HG03460 (cell line): ENCODE data around the gene TDRD3.
"Not testable (repeated sequence)": the region's sequence is repeated elsewhere in the genome, so short reads cannot be mapped to it uniquely, and the experiment has no call there.

Source experiments
- ATAC-seq: cut with Tn5 transposase; IDR thresholded peaks from one replicate; pipeline ENCODE4 v1.9.1; 2021; ENCODE audit not compliant: unreplicated experiment

Gene TDRD3

DNA sequence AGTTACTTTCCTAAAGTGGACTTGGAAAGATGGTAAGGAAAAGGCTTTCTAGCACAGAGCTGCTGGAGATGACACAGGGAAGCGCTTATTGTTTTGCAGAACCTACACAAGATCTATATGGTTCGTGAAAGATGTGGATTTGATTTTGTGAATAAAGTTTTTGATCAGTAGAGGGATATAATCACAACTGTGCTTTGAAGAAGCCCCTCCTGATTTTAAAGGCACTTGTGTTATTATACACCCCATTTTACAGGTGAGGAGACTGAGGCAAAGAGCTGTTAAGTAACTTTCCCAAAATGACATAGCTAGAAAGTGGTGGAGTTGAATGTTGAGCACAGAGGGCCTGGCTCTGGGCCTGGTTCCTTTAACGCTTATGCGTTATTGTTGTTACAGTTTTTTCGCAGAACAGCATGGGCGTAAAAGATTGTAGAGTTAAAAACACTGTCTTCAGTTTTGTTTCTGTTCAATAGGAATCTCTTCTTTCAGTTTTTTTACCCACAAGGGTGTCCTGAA is 1.4 kb downstream of the TDRD3 start:
- ATAC-seq = no peak

DNA sequence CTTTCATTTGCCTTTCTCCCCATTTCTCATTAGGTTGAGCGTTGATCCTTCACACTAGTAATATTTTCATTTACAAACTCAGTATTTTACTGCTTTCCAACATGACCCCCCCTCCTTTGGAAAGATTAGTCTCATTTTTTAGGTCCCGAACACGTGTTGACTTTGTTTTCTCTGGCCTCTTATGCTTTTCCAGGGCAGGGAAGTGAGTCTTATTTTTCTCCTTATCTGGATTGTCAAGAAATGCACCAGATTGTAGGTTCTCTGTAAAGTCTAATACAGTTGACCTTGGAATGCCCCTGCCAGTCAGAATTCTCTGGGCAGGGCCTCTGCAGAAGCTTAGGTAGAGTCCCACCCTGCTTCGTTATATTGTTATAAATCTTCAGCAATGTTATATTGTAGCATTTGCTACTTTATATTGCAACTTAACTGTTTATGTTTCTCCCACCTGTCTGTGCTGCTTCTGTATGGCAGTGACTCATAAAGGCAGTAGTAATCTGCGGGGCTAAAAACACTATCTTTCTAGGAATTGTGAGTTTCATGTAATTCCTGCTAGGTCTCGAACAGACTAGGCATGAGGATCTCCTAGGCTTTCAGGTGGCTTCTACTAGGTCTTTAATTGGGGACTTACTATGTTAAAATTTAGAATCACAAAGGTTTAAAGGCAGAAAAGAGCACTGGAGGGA is 2.0 kb downstream of the TDRD3 start:
- no peak for ATAC-seq

DNA sequence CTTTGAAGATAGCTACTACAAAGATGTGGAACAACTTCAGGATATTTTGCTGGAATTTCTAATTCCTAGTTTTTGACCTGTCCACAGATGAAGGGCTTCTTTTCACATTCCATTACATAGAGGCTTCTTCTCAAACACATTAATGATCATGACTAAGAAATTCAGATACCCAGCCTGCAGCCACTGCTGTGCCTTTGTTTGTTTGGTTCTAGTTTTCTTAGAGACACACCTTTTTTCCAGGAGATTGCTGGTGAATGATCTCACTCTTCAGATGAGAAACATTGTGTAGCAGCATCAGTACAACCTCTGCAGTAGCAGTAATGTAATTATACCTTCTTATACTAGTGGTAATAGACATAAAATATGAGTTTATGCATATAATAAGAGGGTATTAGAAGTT is 5.0 kb downstream of the TDRD3 start:
- no peak for ATAC-seq

DNA sequence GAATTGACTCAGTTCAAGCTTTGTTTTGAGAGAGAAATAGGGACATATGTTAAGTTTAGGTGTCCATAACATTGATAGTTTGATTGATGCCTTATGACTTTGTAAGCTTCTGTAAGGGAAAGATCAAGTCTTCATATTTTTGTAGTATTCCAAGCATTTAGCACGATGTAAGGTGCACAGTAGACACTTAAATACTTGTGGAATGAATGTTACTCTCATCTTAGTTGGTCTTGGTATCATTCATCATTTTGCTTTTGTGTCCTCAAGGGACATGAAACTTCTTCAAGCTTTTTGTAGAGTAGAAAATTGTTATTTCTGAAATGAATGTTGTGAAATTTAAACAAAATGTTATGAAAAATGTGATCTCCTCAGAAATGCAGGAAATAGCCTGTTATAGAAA is 10.1 kb downstream of the TDRD3 start:
- ATAC-seq = no peak

DNA sequence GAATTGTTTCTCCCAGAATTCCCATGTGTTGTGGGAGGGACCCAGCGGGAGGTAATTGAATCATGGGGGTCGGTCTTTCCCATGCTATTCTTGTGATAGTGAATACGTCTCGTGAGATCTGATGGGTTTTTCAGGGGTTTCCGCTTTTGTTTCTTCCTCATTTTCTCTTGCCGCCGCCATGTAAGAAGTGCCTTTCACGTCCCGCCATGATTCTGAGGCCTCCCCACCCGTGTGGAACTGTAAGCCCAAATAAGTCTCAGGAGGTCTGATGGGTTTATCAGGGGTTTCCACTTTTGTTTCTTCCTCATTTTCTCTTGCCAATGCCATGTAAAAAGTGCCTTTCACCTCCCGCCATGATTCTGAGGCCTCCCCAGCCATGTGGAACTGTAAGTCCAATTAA is 10.8 kb downstream of the TDRD3 start:
- ATAC-seq = not testable (repeated sequence)

DNA sequence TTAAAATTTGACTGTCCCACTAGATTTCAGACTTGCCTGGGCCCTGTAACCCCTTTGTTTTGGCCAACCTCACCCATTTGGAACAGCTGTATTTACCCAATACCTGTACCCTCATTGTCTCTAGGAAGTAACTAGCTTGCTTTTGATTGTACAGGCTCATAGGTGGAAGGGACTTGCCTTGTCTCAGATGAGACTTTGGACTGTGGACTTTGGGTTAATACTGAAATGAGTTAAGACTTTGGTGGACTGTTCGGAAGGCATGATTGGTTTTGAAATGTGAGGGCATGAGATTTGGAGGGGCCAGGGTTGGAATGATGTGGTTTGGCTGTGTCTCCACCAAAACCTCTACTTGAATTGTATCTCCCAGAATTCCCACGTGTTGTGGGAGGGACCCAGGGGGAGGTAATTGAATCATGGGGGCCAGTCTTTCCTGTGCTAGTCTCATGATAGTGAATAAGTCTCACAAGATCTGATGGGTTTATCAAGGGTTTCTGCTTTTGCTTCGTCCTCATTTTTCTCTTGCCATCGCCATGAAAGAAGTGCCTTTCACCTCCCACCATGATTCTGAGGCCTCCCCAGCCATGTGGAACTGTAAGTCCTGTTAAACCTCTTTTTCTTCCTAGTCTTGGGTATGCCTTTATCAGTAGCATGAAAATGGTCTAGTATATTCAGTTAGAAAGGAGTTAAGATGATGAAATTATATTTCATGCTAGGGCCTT is 12.7 kb downstream of the TDRD3 start:
- ATAC-seq = not testable (repeated sequence)

DNA sequence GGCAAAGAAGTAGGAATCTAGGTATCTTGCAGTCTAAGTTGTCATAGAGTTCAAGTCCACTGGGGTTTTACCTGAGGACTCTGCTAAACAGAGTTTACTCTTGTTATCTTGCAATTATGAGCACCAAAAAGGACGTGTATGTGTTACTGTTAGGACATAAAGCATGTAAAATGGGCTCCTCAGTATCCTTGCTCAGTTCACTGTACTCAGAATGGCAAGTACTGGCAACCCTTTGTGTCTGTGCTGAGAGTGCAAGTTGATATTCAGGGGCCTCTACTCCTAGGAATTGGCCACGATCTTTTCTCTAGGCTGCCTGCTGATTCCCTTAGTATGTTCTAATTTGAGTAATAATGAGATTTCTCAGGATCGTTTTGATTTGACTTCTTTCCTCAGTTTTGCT is 13.3 kb downstream of the TDRD3 start:
- ATAC-seq = no peak

DNA sequence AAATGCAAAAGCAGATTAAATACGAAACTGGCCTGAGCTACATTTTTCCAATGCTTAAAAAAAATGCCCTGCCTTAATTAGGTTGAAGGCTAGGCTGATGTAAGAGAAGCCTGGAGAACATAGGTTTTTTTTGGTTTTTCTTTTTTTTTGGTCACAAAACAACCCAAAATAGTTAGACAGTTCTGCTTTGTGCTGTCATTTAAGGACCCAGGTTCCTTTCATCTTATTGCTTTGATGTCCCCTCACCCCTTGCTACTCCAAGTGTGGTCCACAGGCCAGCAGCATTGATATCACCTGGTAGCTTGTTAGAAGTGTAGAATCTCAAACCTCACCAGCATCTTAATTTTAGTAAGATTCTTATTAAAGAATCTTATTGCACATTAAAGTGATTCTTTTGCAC is 14.4 kb downstream of the TDRD3 start:
- ATAC-seq = no peak

DNA sequence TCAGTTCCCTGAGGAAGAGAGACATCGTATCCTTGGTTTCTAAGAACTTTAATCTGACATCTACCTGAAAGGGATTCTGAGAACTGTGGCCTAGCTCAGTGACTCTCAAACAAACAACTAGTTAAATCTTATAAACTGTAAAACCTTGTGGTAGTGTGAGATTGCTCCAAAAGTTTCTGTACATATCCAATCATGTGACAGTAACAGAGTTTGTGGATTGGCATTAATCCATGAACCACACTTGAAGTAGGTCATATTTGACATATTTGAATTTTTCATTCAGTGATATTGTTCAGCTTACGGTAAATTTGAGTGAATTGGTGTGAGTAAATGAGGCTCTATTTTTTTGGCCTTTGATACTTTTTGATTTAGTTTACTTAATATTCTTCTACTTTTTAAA is 15.0 kb downstream of the TDRD3 start:
- no peak for ATAC-seq

DNA sequence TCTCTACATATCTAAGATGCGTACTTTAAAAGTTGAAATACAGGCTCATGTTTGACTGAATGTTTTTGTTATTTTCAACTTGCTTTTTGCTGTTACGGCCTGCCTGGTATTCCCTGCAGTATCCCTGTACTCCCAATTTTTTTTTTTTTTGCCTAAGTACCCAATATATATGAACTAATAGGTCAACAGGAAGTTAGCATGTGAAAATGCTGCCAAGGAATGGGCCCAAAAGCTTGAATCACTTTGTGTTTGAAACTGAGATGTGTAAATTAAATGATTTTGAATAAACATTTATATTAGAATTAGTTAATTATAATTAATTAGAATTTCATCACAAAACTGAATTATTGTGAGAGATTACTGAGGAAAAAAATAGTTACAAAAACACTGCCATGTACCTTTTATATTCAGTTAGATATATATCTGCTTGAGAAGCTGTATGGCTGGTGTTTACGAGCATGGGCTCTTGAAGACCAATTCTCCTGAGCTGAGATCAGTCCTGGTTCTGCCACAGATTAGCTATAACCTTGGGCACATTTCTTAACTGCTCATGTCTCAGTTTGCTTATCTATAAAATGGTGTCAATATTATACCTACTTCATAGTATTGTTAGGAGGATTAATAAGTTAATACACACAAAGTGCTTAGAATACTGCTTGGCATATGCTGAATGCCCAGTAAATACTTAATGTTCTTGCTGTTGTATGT is 16.0 kb downstream of the TDRD3 start:
- no peak for ATAC-seq

DNA sequence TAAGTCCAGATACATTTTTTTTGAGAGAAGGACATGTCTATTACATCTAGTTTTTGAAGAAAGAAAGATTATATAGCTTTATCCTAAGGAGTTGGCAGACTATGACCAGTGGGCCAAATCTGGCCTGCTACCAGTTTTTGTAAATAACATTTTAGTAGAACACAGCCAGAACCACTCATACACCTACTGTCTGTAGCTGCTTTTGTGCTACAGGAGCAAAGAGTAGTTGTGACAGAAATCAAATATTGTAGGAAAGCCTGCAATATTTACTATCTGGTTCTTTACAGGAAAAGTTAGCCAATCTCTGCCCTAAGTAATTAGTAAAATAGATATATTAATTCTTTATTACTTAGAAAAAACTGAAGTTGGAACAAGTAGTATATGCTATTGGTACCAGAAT is 17.2 kb downstream of the TDRD3 start:
- ATAC-seq = no peak

DNA sequence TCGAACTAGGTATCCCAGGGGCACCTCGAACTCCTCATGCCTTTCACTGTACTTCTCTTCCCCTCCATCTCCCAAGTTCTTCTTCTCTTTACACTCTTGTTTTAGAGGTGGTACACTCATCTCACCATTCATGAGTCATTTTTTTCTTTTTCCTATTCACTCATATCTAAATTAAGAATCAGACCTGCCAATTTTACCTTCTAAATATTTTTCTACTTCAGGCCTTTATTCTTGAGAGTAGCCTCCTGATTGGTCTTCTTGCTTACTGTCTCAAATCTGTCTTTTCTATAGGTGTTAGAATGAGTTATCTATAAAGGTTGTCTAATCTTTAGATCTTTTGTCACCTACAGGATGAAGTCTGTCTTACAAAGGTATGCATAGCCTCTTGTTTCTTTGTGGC is 20.7 kb downstream of the TDRD3 start:
- no peak for ATAC-seq

DNA sequence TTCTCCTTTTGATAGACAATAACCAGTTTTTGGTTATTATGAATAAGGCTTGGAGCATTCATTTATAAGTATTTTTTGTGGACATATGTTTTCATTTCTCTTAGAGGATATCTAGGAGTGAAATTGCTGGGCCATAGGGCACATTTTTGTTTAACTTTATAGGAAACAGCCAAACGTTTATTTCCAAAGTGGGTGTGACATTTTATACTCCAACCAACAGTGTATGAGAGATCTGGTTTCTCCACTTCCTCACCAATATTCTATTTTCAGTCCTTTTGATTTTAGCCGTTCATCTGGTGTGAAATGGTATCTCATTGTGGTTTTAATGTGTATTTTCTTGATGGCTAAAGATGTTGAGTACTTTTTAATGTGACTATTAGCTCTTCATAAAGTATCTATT is 21.9 kb downstream of the TDRD3 start:
- no peak for ATAC-seq

DNA sequence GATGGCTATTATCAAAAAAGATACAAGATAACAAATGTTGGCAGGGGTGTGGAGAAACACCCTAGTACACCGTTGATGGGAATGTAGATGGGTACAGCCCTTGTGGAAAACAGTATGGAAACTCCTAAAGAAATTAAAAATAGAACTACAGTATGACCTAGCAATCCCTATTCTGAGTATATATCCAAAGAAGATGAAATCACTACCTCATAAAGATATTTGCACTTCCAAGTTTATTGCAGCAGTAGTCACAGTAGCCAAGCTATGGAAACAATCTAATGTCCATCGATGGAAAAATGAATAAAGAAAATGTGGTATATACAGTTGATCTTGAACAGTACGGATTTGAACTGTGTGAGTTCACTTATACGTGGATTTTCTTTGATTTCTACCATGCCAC is 28.3 kb downstream of the TDRD3 start:
- ATAC-seq = no peak

DNA sequence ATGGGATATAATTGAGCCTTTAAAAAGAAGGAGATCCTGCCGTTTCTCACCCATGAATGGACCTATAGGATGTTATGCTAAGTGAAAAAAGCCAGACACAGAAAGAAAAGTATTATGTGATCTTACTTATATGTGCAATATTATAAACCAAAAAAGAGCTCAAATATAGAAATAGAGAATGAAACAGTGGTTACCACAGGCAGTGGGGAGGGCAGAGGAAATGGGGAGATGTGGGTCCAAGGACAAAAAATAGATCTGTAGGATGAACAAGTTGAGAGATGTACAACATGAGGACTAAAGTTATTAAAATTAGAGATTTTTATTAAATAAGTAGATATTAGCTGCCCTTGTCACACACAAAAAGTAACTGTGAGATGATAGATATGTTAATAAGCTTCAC is 29.1 kb downstream of the TDRD3 start:
- ATAC-seq = no peak

DNA sequence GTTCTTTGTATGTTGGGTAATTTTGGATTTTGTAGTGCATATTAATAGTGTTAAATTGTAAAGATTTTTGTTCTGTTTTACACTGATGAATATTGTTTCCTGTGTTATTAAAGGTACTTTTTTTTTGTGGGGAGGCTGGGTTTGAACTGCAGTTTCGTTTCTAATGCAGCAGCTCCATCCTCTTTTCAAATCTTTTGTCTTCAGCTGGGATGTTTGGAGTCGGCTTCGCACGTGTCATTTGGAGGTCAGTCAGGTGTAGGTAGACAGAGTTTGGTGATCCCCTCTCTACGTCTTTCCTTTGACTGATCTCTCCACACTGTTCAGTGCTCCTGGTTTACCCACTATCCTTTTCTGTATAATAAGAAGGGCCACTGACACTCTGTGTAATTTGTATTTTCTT is 30.3 kb downstream of the TDRD3 start:
- peak; percentile 52 for ATAC-seq

DNA sequence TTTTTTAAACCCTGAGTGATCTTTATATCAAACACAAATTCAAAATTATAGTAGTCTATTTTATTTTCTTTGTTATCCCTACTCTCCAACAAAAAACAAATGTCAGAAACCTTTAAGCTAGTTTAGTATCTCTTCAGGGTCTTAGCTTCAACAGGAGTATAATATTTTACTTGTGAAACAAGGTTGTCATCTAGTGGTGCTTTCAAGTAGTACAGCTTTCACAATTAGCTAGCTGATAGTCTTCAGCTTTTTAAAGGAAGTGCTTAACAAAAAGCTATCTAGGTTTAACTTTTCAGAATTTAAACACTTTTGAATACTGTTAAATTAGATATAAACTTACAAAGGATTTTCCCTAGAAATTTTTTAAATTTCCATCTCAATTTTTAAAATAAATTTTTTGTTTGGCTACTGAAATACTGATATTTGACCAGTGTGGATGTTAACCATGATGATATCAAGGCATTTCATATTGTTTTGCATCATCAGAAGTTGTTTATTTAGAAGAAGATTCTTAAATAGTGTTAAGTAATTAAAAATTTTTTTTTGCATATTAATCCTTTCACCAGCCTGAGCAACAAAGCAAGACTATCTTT is 34.2 kb downstream of the TDRD3 start:
- peak; percentile 72 for ATAC-seq

DNA sequence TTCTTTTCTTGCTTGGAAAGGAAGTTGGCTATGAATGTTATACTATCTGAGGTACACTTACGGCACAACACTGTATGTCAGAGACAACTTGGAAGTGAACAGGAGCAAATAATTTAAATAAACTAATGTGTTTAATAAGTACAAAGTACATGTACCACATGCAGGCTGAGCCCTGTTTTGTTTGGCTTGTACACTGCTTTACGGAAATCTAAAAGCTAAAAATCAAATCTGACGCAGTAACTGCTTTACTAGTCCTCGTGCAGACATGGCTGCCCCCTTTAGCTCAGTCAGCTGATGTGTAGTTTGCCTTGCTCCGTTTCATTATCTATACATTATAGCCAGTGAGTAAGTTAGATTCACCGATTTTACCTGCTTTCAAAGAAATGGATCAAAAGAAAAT is 36.5 kb downstream of the TDRD3 start:
- ATAC-seq = no peak

DNA sequence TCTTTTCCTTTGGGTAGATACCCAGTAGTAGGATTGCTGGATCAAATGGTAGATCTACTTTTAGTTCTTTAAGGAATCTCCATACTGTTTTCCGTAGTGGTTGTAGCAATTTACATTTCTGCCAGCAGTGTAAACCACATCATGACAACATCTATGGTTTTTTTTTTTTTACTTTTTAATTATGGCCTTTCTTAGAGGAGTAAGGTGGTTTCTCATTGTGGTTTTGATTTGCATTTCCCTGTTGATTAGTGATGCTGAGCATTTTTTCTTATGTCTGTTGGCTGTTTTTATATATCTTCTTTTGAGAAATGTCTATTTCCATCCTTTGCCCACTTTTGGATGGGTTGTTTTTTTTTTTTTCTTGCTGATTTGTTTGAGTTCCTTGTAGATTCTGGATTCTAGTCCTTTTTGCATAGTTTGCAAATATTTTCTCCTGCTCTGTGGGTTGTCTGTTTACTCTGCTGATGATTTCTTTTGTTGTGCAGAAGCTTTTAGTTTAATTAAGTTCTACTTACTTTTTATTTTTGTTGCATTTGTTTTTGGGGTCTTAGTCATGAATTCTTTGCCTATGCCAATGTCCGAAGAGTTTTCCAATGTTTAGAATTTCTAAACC is 38.8 kb downstream of the TDRD3 start:
- no peak for ATAC-seq

DNA sequence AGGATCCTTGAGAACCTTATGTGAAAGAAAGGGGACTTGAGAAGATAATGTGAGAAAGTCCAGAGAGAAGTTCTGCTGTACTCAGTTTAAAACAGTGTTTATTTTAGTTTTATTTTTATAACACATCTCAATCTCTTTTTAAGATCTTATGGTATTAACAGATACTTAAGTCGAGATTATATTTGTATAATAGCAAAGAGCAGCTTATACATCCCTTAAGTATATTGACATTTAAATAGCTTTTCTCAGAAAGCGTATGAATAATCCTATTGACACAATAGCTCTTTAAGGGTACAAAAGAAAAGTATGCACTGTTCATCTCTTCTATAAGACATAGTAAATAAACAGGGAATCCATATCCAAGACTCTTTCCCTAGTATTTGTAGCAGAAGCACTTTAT is 42.2 kb downstream of the TDRD3 start:
- ATAC-seq = no peak

DNA sequence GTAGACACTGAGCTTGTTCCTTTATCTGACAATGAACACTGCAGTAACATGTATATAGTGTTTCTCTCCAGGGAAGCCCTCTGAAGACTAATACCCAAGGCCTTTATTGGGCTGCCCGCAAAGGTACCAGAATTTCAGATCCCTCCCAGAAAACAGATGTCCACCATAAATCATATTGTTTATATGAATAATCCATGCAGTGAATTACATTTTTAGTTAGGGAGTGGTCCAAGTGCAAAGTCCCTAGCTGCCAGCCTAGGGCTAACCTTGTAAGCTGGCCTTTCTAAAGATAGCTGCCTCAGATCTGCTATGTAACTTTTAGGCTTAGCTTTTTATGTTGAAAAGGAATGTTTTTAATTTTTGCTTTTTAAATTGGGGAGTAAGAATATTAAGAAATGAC is 44.7 kb downstream of the TDRD3 start:
- no peak for ATAC-seq
